HL-60 (cell line): ENCODE results near the gene SOX15.

Experiments used
- SPI1 ChIP-seq: IDR thresholded peaks from 2 replicates; pipeline ENCODE4 v1.6.1; 2012; ENCODE audit warnings: low read depth, mild to moderate bottlenecking, borderline replicate concordance
- TF ChIP-seq, protein P1 (sequence below): IDR thresholded peaks from one replicate; pipeline ENCODE4 v1.5.1; 2011; ENCODE audit warnings: low read length, control low read depth, inconsistent platforms; ENCODE audit not compliant: insufficient read depth
- TF ChIP-seq, protein P2 (sequence below): IDR thresholded peaks from 2 replicates; pipeline ENCODE4 v1.6.1; 2012; ENCODE audit warnings: low read depth; ENCODE audit not compliant: insufficient replicate concordance

DNA sequence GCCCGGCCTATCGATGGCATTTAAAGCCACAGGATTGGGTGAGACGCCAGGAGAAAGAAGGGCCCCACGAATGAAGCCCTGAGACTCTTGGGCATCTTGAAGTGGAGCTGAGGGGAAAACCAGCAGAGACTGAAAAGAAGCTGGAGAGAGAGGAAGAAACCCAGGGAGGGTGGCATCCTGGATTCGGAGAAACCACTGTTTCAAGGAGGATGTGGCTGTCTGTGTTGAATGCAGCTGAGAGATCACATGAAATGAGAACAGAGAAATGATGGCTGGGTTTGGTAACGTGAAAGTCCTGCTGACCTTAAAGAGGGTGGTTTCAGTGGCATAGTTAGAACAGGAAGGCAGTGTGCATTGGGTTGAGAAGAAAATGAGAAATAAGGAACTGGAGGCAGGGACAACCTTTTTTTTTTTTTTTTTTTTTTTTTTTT is 37.3 kb downstream of the SOX15 start:
- TF ChIP-seq, protein P1, sequence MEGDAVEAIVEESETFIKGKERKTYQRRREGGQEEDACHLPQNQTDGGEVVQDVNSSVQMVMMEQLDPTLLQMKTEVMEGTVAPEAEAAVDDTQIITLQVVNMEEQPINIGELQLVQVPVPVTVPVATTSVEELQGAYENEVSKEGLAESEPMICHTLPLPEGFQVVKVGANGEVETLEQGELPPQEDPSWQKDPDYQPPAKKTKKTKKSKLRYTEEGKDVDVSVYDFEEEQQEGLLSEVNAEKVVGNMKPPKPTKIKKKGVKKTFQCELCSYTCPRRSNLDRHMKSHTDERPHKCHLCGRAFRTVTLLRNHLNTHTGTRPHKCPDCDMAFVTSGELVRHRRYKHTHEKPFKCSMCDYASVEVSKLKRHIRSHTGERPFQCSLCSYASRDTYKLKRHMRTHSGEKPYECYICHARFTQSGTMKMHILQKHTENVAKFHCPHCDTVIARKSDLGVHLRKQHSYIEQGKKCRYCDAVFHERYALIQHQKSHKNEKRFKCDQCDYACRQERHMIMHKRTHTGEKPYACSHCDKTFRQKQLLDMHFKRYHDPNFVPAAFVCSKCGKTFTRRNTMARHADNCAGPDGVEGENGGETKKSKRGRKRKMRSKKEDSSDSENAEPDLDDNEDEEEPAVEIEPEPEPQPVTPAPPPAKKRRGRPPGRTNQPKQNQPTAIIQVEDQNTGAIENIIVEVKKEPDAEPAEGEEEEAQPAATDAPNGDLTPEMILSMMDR, result no peak
- TF ChIP-seq, protein P2, sequence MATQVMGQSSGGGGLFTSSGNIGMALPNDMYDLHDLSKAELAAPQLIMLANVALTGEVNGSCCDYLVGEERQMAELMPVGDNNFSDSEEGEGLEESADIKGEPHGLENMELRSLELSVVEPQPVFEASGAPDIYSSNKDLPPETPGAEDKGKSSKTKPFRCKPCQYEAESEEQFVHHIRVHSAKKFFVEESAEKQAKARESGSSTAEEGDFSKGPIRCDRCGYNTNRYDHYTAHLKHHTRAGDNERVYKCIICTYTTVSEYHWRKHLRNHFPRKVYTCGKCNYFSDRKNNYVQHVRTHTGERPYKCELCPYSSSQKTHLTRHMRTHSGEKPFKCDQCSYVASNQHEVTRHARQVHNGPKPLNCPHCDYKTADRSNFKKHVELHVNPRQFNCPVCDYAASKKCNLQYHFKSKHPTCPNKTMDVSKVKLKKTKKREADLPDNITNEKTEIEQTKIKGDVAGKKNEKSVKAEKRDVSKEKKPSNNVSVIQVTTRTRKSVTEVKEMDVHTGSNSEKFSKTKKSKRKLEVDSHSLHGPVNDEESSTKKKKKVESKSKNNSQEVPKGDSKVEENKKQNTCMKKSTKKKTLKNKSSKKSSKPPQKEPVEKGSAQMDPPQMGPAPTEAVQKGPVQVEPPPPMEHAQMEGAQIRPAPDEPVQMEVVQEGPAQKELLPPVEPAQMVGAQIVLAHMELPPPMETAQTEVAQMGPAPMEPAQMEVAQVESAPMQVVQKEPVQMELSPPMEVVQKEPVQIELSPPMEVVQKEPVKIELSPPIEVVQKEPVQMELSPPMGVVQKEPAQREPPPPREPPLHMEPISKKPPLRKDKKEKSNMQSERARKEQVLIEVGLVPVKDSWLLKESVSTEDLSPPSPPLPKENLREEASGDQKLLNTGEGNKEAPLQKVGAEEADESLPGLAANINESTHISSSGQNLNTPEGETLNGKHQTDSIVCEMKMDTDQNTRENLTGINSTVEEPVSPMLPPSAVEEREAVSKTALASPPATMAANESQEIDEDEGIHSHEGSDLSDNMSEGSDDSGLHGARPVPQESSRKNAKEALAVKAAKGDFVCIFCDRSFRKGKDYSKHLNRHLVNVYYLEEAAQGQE, result no peak
- TF ChIP-seq SPI1, result peak; percentile 76
